Esophagus muscularis mucosa (tissue), 4 donors: Measurements from ENCODE around the gene TPPP. TPM values are rescaled to one million over a fixed set of nuclear protein-coding genes. Genes with fewer than 3 reads are reported as not detected.
"Not testable (repeated sequence)": the region's sequence is repeated elsewhere in the genome, so short reads cannot be mapped to it uniquely, and the experiment has no call there.

Experiments
- DNase-seq: peaks from one replicate; pipeline ENCODE4 v3.0.0-alpha.2; 2017; ENCODE audit errors: extremely low spot score
- H3K27ac ChIP-seq, 4 donors: fragments of 200-600 bp; sonication (generic); replicated peaks in 1 of 4; 1 replicate in 3 of 4; 2 replicates in 1 of 4; pipeline ENCODE4 v1.5.1; 2016 to 2019; ENCODE audit warnings: mild to moderate bottlenecking in 1 of 4
- H3K27me3 ChIP-seq, 4 donors: fragments of 200-600 bp; sonication (generic); one replicate each; pipeline versions ENCODE4 v1.5.1 to v1.6.0; 2016 to 2019
- H3K36me3 ChIP-seq, 4 donors: fragments of 200-600 bp; sonication (generic); one replicate each; pipeline ENCODE4 v1.5.1; 2016 to 2019
- H3K4me1 ChIP-seq, 4 donors: fragments of 200-600 bp; sonication (generic); one replicate each; pipeline ENCODE4 v1.5.1; 2016 to 2019
- H3K4me3 ChIP-seq, 4 donors: fragments of 200-600 bp; sonication (generic); 1 replicate in 2 of 4; 2 replicates in 2 of 4; pipeline ENCODE4 v1.5.1; 2016 to 2019; ENCODE audit warnings: mild to moderate bottlenecking in 4 of 4, moderate library complexity in 1 of 4
- H3K9me3 ChIP-seq, 4 donors: fragments of 200-600 bp; sonication (generic); 1 replicate in 3 of 4; 2 replicates in 1 of 4; pipeline ENCODE4 v1.5.1; 2016 to 2019
- EP300 ChIP-seq: sonication (generic); formaldehyde crosslinking; IDR thresholded peaks from one replicate; pipeline ENCODE4 v1.6.1; 2017; ENCODE audit warnings: antibody characterized with exemption
- POLR2A ChIP-seq: fragments of 450-650 bp; IDR thresholded peaks from one replicate; pipeline ENCODE4 v1.6.1; 2017; ENCODE audit warnings: antibody characterized with exemption, moderate library complexity, mild to moderate bottlenecking, low read depth
- POLR2AphosphoS5 ChIP-seq, 2 donors: sonication (generic); formaldehyde crosslinking; IDR thresholded peaks; one replicate each; pipeline ENCODE4 v1.6.1; 2017; ENCODE audit warnings: antibody characterized with exemption in 2 of 2
- WGBS: methylation state at CpG from one replicate; pipeline ENCODE4 v1.1.5; 2018; 5-methylcytosine and 5-hydroxymethylcytosine counted together
- intact Hi-C: fragments of 100-400 bp; cut with DNase I; formaldehyde crosslinking; loops from one replicate; pipeline ENCODE4 v1.15.1; 2023
- total RNA-seq, 4 donors: library from RNA; depleted of rRNA; stranded (reverse); fragments of >200 nt; gene quantifications; one replicate each; pipeline versions ENCODE4 v1.1.0 to v1.2.1, GENCODE V29; 2016
- TF ChIP-seq, protein P1 (sequence below), 3 experiments: fragments of 200-600 bp in 2 of 3; fragments of 450-650 bp in 1 of 3; sonication (generic) in 2 of 3; IDR thresholded peaks; one replicate each; pipeline ENCODE4 v1.5.1; 2017 to 2019; ENCODE audit warnings: antibody characterized with exemption in 3 of 3, mild to moderate bottlenecking in 2 of 3, moderate library complexity in 1 of 3

The TPPP gene
- total RNA-seq, 4 donors from 2014 or later, result 19.5 to 45.7 (median 34.5) TPM

DNA sequence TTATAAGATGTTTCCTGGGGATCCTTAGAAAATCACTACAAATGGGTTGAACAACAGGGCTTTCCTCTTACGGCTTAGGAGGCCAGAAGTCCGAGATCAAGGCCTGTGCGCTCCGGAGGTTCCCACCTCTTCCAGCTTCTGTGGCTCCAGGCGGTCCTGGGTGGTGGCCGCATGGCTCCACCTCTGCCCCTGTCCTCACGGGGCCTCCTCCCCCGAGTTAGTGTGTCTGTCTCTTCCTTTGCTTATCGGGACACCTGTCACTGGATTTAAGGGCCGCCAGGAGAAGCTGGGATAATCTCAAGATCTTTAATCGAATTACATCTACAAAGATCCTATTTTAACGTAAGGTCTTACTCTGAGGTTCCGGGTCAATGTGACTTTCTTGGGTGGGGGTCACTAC is 2.3 kb upstream of the TPPP start:
- intact Hi-C loops, result not testable (repeated sequence)
- 80% methylated on average over 1 of the region's 13 CpGs for WGBS

DNA sequence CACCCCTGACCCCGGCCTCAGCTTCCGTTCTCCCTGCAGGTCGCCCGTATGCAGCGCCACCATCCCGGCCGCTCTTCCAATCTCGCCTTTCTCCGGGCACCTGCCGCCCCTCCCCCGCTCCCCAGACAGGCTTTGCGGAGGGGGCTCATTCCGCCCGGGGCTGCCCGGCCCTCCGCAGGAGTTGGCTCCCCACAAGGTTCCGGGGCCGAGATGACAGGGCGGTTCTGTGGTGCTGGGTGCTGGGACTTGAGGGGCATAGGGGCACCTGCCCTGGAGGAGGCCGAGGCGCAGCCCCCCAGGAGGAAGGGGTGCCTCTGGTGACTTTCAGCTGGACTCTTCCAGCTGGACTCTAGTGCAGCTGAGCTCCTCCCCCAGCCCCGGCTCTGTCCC is 885 bp upstream of the TPPP start:
- H3K36me3 ChIP-seq, DNase-seq, H3K4me1 ChIP-seq, intact Hi-C loops, H3K27me3 ChIP-seq: not testable (repeated sequence)
- Histone ChIP-seq H3K4me3 (peak overlapping the region; percentile 61 to 68 (median 66)), H3K9me3 (peaks cover 0 to 16% (median 6%) of the 10 kb centered on the region in 4 donors), H3K27ac (peak overlapping the region in 3 of 4 donors; percentile 83 to 91 (median 88))
- WGBS, result 0% methylated on average over 2 of the region's 22 CpGs

More for the DNA sequence above, 2.3 kb upstream of the TPPP start:
- DNase-seq, H3K36me3 ChIP-seq, H3K27ac ChIP-seq, H3K4me3 ChIP-seq, H3K4me1 ChIP-seq, H3K27me3 ChIP-seq: not testable (repeated sequence)
- H3K9me3 ChIP-seq, result peaks cover 0 to 27% (median 10%) of the 10 kb centered on the region in 4 donors

DNA sequence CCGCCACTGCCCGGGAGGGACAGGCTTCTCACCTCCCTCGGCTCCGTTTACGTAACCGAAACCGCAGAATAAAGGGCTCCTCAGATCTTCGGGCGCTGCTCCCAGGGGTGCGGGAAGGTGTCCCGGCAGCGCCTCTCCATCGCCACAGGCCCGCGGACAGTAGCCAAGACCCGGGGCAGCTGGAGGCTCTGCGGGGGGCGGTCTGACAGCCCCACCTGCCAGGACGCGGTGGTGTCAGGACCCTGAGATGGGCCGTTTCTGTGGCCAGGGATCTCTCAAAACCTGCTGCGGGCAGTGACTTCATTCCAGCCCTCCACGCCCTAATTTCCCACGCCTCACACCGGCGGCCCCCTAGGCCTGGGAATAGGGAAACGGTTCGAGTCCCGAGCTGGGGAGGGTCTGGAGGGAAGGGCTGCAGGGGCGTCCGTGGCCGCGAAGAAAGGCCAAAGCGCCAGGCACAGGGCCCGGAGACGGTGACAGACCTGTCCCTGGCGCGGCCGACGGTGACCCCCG is 567 bp downstream of the TPPP start:
- DNase-seq, H3K36me3 ChIP-seq, H3K4me1 ChIP-seq, H3K27me3 ChIP-seq, H3K9me3 ChIP-seq, intact Hi-C loops: not testable (repeated sequence)
- peak overlapping the region; percentile 61 to 68 (median 66) for H3K4me3 ChIP-seq
- 0% methylated on average over 23 of the region's 41 CpGs for WGBS
- H3K27ac ChIP-seq, result peak overlapping the region; percentile 80 to 88 (median 83)

DNA sequence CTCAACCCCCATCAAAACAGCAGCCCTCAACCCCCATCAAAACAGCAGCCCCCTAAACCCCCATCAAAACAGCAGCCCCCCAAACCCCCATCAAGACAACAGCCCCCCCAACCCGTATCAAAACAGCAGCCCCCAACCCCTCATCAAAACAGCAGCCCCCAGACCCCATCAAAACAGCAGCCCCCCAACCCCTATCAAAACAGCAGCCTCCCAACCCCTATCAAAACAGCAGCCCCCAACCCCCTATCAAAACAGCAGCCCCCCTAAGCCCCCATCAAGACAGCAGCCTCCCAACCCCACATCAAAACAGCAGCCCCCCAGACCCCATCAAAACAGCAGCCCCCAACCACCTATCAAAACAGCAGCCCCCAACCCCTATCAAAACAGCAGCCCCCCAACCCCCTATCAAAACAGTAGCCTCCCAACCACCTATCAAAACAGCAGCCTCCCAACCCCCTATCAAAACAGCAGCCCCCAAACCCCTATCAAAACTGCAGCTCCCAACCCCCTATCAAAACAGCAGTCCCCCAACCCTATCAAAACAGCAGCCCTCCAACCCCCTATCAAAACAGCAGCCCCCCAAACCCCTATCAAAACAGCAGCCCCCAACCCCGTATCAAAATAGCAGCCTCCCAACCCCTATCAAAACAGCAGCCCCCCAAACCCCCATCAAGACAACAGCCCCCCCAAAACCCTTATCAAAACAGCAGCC is 1.2 kb downstream of the TPPP start:
- H3K27ac ChIP-seq, result peak overlapping the region; percentile 80 to 88 (median 83)

DNA sequence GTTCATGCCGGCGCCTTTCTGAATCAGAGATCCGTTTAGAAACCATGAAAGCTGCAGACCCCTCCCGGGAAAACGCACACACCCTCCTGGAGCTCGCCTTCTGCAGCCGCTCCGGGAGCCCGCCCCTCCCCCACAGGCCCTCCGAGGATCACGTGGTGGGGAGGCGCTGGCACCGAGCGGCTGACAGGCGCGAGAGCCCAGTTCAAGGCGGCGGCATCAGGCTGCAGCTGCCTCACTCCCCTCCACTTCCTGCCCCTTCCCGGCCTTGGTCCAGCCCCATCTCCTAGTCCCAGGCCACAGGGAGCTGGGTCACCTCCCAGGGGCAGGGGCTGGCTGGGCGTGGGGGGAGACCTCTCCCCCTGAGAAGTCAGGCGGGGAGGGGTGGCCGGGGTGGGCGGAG is 2.1 kb downstream of the TPPP start:
- no CpG with 5 or more reads among the region's 23 CpGs for WGBS
- Histone ChIP-seq H3K27ac (peak overlapping the region in 2 of 4 donors; percentile 66 to 88), H3K4me3 (peak overlapping the region in 2 of 4 donors; percentile 22 to 49)
- H3K27me3 ChIP-seq, H3K36me3 ChIP-seq, H3K9me3 ChIP-seq, DNase-seq, intact Hi-C loops, H3K4me1 ChIP-seq: not testable (repeated sequence)

More for the DNA sequence above, 1.2 kb downstream of the TPPP start:
- WGBS, result 20% methylated on average over 2 of the region's 2 CpGs
- intact Hi-C loops, result no loop called here
- Histone ChIP-seq H3K36me3 (no peaks in the 10 kb centered on the region), H3K9me3 (no peaks in the 10 kb centered on the region), H3K4me3 (peak overlapping the region; percentile 61 to 68 (median 66)), H3K27me3 (no peaks in the 10 kb centered on the region), H3K4me1 (peaks cover 0 to 4% (median under 1%) of the 10 kb centered on the region in 4 donors)
- no peak for DNase-seq
- TF ChIP-seq EP300 (no peak), POLR2AphosphoS5 (IDR thresholded peaks at IDR 0.05) (no peak), POLR2A (no peak)
- TF ChIP-seq, protein P1, sequence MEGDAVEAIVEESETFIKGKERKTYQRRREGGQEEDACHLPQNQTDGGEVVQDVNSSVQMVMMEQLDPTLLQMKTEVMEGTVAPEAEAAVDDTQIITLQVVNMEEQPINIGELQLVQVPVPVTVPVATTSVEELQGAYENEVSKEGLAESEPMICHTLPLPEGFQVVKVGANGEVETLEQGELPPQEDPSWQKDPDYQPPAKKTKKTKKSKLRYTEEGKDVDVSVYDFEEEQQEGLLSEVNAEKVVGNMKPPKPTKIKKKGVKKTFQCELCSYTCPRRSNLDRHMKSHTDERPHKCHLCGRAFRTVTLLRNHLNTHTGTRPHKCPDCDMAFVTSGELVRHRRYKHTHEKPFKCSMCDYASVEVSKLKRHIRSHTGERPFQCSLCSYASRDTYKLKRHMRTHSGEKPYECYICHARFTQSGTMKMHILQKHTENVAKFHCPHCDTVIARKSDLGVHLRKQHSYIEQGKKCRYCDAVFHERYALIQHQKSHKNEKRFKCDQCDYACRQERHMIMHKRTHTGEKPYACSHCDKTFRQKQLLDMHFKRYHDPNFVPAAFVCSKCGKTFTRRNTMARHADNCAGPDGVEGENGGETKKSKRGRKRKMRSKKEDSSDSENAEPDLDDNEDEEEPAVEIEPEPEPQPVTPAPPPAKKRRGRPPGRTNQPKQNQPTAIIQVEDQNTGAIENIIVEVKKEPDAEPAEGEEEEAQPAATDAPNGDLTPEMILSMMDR (IDR thresholded peaks at IDR 0.05), result no peak

DNA sequence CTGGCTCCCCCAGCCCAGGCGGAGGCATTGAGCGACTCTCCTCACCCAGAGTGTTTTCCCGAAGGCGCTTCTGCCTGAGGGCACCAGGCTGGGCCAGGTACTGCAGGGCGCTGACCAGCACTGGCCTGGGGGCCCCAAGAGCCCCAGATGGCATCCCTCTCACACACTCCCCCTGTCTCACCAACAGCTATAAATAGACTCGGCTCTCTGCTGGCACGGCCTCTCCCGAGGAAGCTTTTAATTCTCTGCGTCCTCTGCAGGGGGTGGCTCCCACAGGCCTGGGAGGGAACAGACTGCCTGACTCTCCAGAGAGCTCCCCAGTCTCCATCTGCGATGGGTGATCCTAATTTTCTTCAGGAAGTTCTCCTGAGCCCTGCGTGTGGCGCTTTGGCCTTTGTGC is 2.9 kb downstream of the TPPP start:
- intact Hi-C loops, H3K27me3 ChIP-seq: not testable (repeated sequence)
- no CpG with 5 or more reads among the region's 12 CpGs for WGBS

DNA sequence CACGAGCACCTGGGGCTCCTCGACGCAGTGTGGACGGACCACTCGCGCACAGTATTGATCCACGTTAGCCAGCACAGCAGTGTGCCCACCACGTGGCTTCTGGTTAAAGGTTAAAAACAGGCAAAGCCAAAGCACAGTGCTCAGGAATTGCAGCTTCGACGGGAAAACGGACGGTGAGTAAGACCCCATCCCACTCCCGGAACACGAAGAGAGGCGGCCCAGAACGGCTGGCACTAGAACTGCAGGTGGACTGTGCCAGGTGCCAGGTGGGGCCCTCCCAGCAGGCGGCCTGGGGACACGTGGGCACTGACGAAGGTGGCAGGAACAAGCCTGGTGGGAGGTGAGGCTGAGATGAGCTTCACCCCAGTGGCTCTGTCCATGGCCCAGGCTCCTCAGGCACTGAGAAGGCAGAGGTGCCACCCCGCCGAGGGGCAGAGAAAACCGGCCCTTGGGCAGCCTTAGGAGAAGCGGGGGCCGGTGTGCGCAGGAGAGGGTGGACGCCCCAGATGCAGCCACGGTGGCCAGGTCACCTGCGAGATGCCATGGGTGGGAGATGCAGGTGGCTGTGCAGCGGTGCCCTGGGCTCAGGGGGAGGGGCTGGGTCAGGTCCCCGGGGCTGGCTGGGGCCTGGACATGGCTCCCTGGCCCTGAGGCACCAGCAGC is 4.7 kb downstream of the TPPP start:
- intact Hi-C loops, DNase-seq: not testable (repeated sequence)
- WGBS, result 84% methylated on average over 16 of the region's 30 CpGs

More for the DNA sequence above, 2.9 kb downstream of the TPPP start:
- not testable (repeated sequence) for H3K27ac ChIP-seq, H3K36me3 ChIP-seq, DNase-seq, H3K9me3 ChIP-seq, H3K4me3 ChIP-seq
- peaks cover 1 to 11% (median 7%) of the 10 kb centered on the region in 4 donors for H3K4me1 ChIP-seq

DNA sequence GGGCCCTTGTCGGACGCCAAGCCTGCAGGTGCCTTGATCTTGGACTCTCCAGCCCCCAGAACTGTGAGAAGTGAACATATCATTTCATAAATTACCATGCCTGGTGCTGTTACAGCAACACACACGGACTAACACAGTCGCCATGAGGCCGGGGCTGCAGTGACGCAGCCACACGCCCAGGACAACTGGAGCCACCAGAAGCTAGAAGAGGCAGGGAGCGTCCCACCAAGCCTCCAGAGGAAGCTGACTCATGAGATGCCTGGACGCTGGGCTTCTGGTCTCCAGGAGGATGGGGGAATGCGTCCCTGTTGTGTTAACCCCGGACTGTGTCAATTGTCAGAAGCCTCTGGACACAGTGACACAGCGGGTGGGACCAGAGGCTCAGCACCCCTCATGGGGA is 6.2 kb downstream of the TPPP start:
- H3K4me3 ChIP-seq, H3K27me3 ChIP-seq, H3K9me3 ChIP-seq, H3K27ac ChIP-seq, DNase-seq, H3K36me3 ChIP-seq, intact Hi-C loops: not testable (repeated sequence)
- H3K4me1 ChIP-seq, result peaks cover 27 to 41% (median 33%) of the 10 kb centered on the region in 4 donors
- 68% methylated on average over 8 of the region's 12 CpGs for WGBS

More for the DNA sequence above, 4.7 kb downstream of the TPPP start:
- H3K9me3 ChIP-seq, H3K27ac ChIP-seq, H3K36me3 ChIP-seq, H3K4me3 ChIP-seq, H3K27me3 ChIP-seq: not testable (repeated sequence)
- peaks cover 14 to 29% (median 23%) of the 10 kb centered on the region in 4 donors for H3K4me1 ChIP-seq

DNA sequence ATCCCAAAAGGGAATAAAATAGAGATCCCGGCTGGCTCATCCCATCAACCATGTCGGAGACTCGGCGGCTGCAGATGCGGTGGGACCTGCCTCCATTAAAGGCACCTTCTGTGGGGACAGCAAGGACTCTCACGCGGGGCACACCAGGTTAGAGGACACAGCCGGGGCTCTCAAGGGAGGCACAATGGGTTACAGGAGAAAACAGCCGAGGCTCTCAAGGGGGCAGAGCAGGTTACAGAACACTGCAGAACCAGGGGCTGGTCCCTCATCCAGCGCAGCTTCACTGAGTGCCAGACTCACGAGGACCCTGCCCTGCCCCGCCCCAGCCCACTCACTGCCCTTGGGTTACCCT is 7.0 kb downstream of the TPPP start:
- 86% methylated on average over 9 of the region's 12 CpGs for WGBS
- intact Hi-C loops, H3K9me3 ChIP-seq, H3K4me3 ChIP-seq, DNase-seq, H3K27ac ChIP-seq, H3K27me3 ChIP-seq, H3K36me3 ChIP-seq: not testable (repeated sequence)
- peaks cover 27 to 47% (median 39%) of the 10 kb centered on the region in 4 donors for H3K4me1 ChIP-seq
